Aorta (tissue), 5 donors: ENCODE results near the gene PDLIM4. TPM values are rescaled to one million over a fixed set of nuclear protein-coding genes. Genes with fewer than 3 reads are reported as not detected.

Source experiments
- ATAC-seq: fragments of 200-7000 bp; cut with Tn5 transposase; one replicate; pipeline ENCODE4 v1.9.1; 2022; ENCODE audit warnings: moderate library complexity; ENCODE audit not compliant: low FRiP score
- DNase-seq, 2 donors: peaks; one replicate each; pipeline ENCODE4 v3.0.0-alpha.2; 2020
- H3K27ac ChIP-seq, 2 donors: one replicate each; pipeline ENCODE4 v1.5.1; 2013; ENCODE audit warnings: low read length in 2 of 2, mild to moderate bottlenecking in 2 of 2, moderate library complexity in 2 of 2, control low read depth in 1 of 2, inconsistent platforms in 1 of 2, low read depth in 1 of 2
- H3K27me3 ChIP-seq, 2 donors: one replicate each; pipeline ENCODE4 v1.6.1; 2013; ENCODE audit warnings: control low read depth in 1 of 2, low read length in 1 of 2, mild to moderate bottlenecking in 1 of 2, moderate library complexity in 1 of 2; ENCODE audit not compliant: insufficient read depth in 2 of 2, control insufficient read depth in 1 of 2
- H3K36me3 ChIP-seq, 2 donors: one replicate each; pipeline ENCODE4 v1.6.1; 2013; ENCODE audit warnings: control low read depth in 1 of 2, low read length in 1 of 2, mild to moderate bottlenecking in 1 of 2; ENCODE audit not compliant: insufficient read depth in 2 of 2, control insufficient read depth in 1 of 2
- H3K4me1 ChIP-seq, 2 donors: one replicate each; pipeline ENCODE4 v1.6.1; 2013; ENCODE audit warnings: low read length in 2 of 2, control low read depth in 1 of 2, mild to moderate bottlenecking in 1 of 2, moderate library complexity in 1 of 2; ENCODE audit not compliant: insufficient read depth in 2 of 2, control insufficient read depth in 1 of 2
- H3K4me3 ChIP-seq, 2 donors: one replicate each; pipeline ENCODE4 v1.5.1; 2013; ENCODE audit warnings: low read length in 2 of 2, control low read depth in 1 of 2, mild to moderate bottlenecking in 1 of 2
- H3K9me3 ChIP-seq: one replicate; pipeline ENCODE4 v1.6.1; 2013; ENCODE audit warnings: mild to moderate bottlenecking, low read length; ENCODE audit not compliant: control insufficient read depth
- WGBS, 2 donors: extraction: QIAGEN DNeasy Blood & Tissue Kit; methylation state at CpG; one replicate each; pipeline ENCODE4 v1.1.7; 2013; 5-methylcytosine and 5-hydroxymethylcytosine counted together
- intact Hi-C, 2 donors: fragments of 100-400 bp; cut with DNase I; formaldehyde crosslinking; loops; one replicate each; pipeline versions ENCODE4 v1.14.2 to v1.15.0; 2022
- polyA plus RNA-seq, 2 donors: library from polyadenylated mRNA; stranded (reverse); fragments of 200-250 nt; gene quantifications; one replicate each; pipeline ENCODE4 v1.2.3, GENCODE V29; 2013
- total RNA-seq, 2 donors: library from RNA; stranded (reverse); fragmentation: NEBNext Ultra II Directional; extraction: Animal tissue kit (Norgen Biotek cat#: 25700); gene quantifications; one replicate each; pipeline ENCODE4 v1.2.1, GENCODE V29; 2021
- donor health status: healthy with polysubstance abuse.
- donor health status: Bipolar disorder and iron deficiency.
- donor health status: DM: no; HTN: no; CAD: no.
- donor health status: DM: no; HTN: no; CAD: no.
- donor health status: DM: yes; HTN: yes; CAD: no.

The PDLIM4 gene
- total and polyA plus RNA-seq, 4 donors, result 12.8 to 70.9 (median 37.4) TPM

GRCh38 chr5:132260714-132261551, 3.4 kb downstream of the PDLIM4 start:
- Histone ChIP-seq H3K4me3 (no peak overlapping the region), H3K27ac (peak overlapping the region in 1 of 2 donors; percentile 13), H3K27me3 (no peaks in the 10 kb centered on the region), H3K4me1 (no peaks in the 10 kb centered on the region), H3K9me3 (no peaks in the 10 kb centered on the region), H3K36me3 (no peaks in the 10 kb centered on the region)
- ATAC-seq (no peak), DNase-seq (peak; percentile 79 to 84)
- intact Hi-C loops, result loop anchor here in 1 of 2 donors (10.0 kb wide), 1 partner anchor 234 kb away; the partner anchor contains the start of gene IRF1
- 47 to 65% methylated on average over 6 of the region's 6 CpGs for WGBS, 2 donors

- no peaks in the 10 kb centered on the region for H3K9me3 ChIP-seq
- H3K4me1 ChIP-seq, result no peaks in the 10 kb centered on the region
- ATAC-seq (no peak), DNase-seq (peak in 1 of 2 donors; percentile 70)
- no peak overlapping the region for H3K4me3 ChIP-seq
- intact Hi-C loops, result loop anchor here in 1 of 2 donors (10.0 kb wide), 1 partner anchor 233 kb away; the partner anchor contains the start of gene IRF1
- WGBS, 2 donors, result 93 to 94% methylated on average over 7 of the region's 7 CpGs
- H3K27me3 ChIP-seq, result no peaks in the 10 kb centered on the region
- no peak overlapping the region for H3K27ac ChIP-seq
- no peaks in the 10 kb centered on the region for H3K36me3 ChIP-seq
Measured at GRCh38 chr5:132261881-132262845, 4.7 kb downstream of the PDLIM4 start.

GRCh38 chr5:132262882-132263547, 5.5 kb downstream of the PDLIM4 start:
- no peaks in the 10 kb centered on the region for H3K4me1 ChIP-seq
- intact Hi-C loops, result loop anchor here in 1 of 2 donors (10.0 kb wide), 1 partner anchor 232 kb away; the partner anchor contains the start of gene IRF1
- DNase-seq (peak in 1 of 2 donors; percentile 53), ATAC-seq (no peak)
- H3K27me3 ChIP-seq, result no peaks in the 10 kb centered on the region
- 96 to 97% methylated on average over 2 of the region's 2 CpGs for WGBS, 2 donors
- H3K27ac ChIP-seq, result peak overlapping the region in 1 of 2 donors; percentile 28
- H3K4me3 ChIP-seq, result no peak overlapping the region
- H3K9me3 ChIP-seq, result no peaks in the 10 kb centered on the region
- no peaks in the 10 kb centered on the region for H3K36me3 ChIP-seq

GRCh38 chr5:132263548-132264261, 6.2 kb downstream of the PDLIM4 start:
- no peaks in the 10 kb centered on the region for H3K27me3 ChIP-seq
- H3K4me3 ChIP-seq, result no peak overlapping the region
- H3K9me3 ChIP-seq, result no peaks in the 10 kb centered on the region
- no peak for ATAC-seq
- intact Hi-C loops, result loop anchor here in 1 of 2 donors (10.0 kb wide), 1 partner anchor 231 kb away; the partner anchor contains the start of gene IRF1
- H3K36me3 ChIP-seq, result no peaks in the 10 kb centered on the region
- no peaks in the 10 kb centered on the region for H3K4me1 ChIP-seq
- peak overlapping the region in 1 of 2 donors; percentile 28 for H3K27ac ChIP-seq
- peak; percentile 80 to 94 for DNase-seq
- 64 to 65% methylated on average over 7 of the region's 7 CpGs for WGBS, 2 donors

- Histone ChIP-seq H3K36me3 (no peaks in the 10 kb centered on the region), H3K4me3 (no peak overlapping the region), H3K27ac (peak overlapping the region in 1 of 2 donors; percentile 94), H3K4me1 (no peaks in the 10 kb centered on the region), H3K27me3 (no peaks in the 10 kb centered on the region), H3K9me3 (no peaks in the 10 kb centered on the region)
- intact Hi-C loops, result loop anchor here in 1 of 2 donors (10.0 kb wide), 1 partner anchor 230 kb away; the partner anchor contains the start of gene IRF1
- 68% methylated on average over 4 of the region's 4 CpGs for WGBS, 2 donors
- peak; percentile 37 to 52 for DNase-seq
- no peak for ATAC-seq
Measured at GRCh38 chr5:132264546-132265335, 7.2 kb downstream of the PDLIM4 start.

- 16 to 21% methylated on average over 8 of the region's 8 CpGs for WGBS, 2 donors
- Histone ChIP-seq H3K4me3 (no peak overlapping the region), H3K9me3 (no peaks in the 10 kb centered on the region), H3K27ac (peak overlapping the region in 1 of 2 donors; percentile 94), H3K36me3 (no peaks in the 10 kb centered on the region), H3K27me3 (no peaks in the 10 kb centered on the region), H3K4me1 (no peaks in the 10 kb centered on the region)
- ATAC-seq (peak; percentile 88), DNase-seq (peak; percentile 85 to 86)
- intact Hi-C loops, result loop anchor here in 1 of 2 donors (10.0 kb wide), 1 partner anchor 229 kb away; the partner anchor contains the start of gene IRF1
Measured at GRCh38 chr5:132265336-132266030, 8.0 kb downstream of the PDLIM4 start.
